Gastroesophageal sphincter (tissue), 3 donors: ENCODE measurements around the gene ATP5F1A.

Source experiments
- CTCF ChIP-seq, 4 experiments: fragments of 200-600 bp in 2 of 4; fragments of 450-650 bp in 2 of 4; sonication (generic) in 1 of 4; IDR thresholded peaks; one replicate each; pipeline ENCODE4 v1.5.1; 2017 to 2019; ENCODE audit warnings: antibody characterized with exemption in 4 of 4, mild to moderate bottlenecking in 2 of 4, moderate library complexity in 2 of 4
- EP300 ChIP-seq: sonication (generic); formaldehyde crosslinking; IDR thresholded peaks from one replicate; pipeline ENCODE4 v1.6.1; 2017; ENCODE audit warnings: antibody characterized with exemption, mild to moderate bottlenecking
- POLR2A ChIP-seq, 2 donors: fragments of 450-650 bp; IDR thresholded peaks; one replicate each; pipeline ENCODE4 v1.6.1; 2017; ENCODE audit warnings: antibody characterized with exemption in 2 of 2, mild to moderate bottlenecking in 2 of 2, moderate library complexity in 1 of 2
- POLR2AphosphoS5 ChIP-seq: sonication (generic); formaldehyde crosslinking; IDR thresholded peaks from one replicate; pipeline ENCODE4 v1.6.1; 2017; ENCODE audit warnings: antibody characterized with exemption

GRCh38 chr18:46095532-46095931 lies 2.6 kb downstream of the ATP5F1A start:
- no peak for TF ChIP-seq EP300
- no peak for TF ChIP-seq CTCF (IDR thresholded peaks at IDR 0.05)
- no peak for TF ChIP-seq POLR2A (IDR thresholded peaks at IDR 0.05)
- TF ChIP-seq POLR2AphosphoS5: no peak
